GM12872 (cell line): ENCODE data around the gene SDCCAG8.

Source experiments
- CTCF ChIP-seq: IDR thresholded peaks from 3 replicates; pipeline ENCODE4 v1.5.1; 2011; ENCODE audit warnings: low read depth, mild to moderate bottlenecking, low read length, moderate library complexity; ENCODE audit not compliant: insufficient read depth

Gene SDCCAG8

GRCh38 chr1:243267914-243268653 is 12.2 kb downstream of the SDCCAG8 start:
- TF ChIP-seq CTCF, result no peak

- TF ChIP-seq CTCF, result no peak
These were observed 13.1 kb downstream of the SDCCAG8 start for GRCh38 chr1:243268751-243269460.

- TF ChIP-seq CTCF, result no peak
These were observed 13.6 kb downstream of the SDCCAG8 start for GRCh38 chr1:243269461-243269801.

GRCh38 chr1:243270097-243270864 is 14.4 kb downstream of the SDCCAG8 start:
- TF ChIP-seq CTCF, result no peak

- no peak for TF ChIP-seq CTCF
These were observed 16.2 kb downstream of the SDCCAG8 start for GRCh38 chr1:243271996-243272395.

- TF ChIP-seq CTCF, result no peak
These were observed 16.6 kb downstream of the SDCCAG8 start for GRCh38 chr1:243272401-243272800.

- no peak for TF ChIP-seq CTCF
These were observed 17.7 kb downstream of the SDCCAG8 start for GRCh38 chr1:243273506-243273905.
